ENCODE results near the gene SKI. TPM values are rescaled to one million over a fixed set of nuclear protein-coding genes. Genes with fewer than 3 reads are reported as not detected.

SKI gene
- total and polyA plus RNA-seq, 2 of the 4 experiments (the other 2 are of a cell fraction) = 2.3 to 20.1 TPM

- Histone ChIP-seq H2BK20ac (ENCODE audit: low read depth, low read length) (no peak overlapping the region), H3K56ac (ENCODE audit: extremely low read depth, insufficient read depth, low read length) (no peak overlapping the region), H3K79me1 (ENCODE audit: low read depth in 1 of 2, low read length in 2 of 2) (peaks cover 3 to 59% of the 10 kb centered on the region in 2 experiments; a peak in 3 of 4 replicates), H3K27ac (ENCODE audit: insufficient read depth, low read length) (no peak overlapping the region), H3K4me3 (ENCODE audit: insufficient read depth, low read depth, low read length) (no peak overlapping the region), H3K27me3 (ENCODE audit: control insufficient read depth, insufficient read depth, low read length) (no peaks in the 10 kb centered on the region), H4K91ac (ENCODE audit: insufficient read depth, low read depth, low read length) (no peak overlapping the region), H3K18ac (ENCODE audit: low read depth, low read length) (no peak overlapping the region), H2AK9ac (replicated peaks; ENCODE audit: low read depth, low read length, poor library complexity) (no peak overlapping the region), H3K4me1 (ENCODE audit: control insufficient read depth, insufficient read depth, low read length) (peaks cover 18% of the 10 kb centered on the region), H3K9me3 (ENCODE audit: control insufficient read depth, insufficient read depth, low read length) (no peaks in the 10 kb centered on the region), H4K8ac (ENCODE audit: low read depth in 2 of 2, low read length in 2 of 2) (no peak overlapping the region), H2BK15ac (ENCODE audit: low read depth, low read length) (no peak overlapping the region), H3K4me2 (ENCODE audit: low read depth, low read length) (no peak overlapping the region), H3K9me1 (ENCODE audit: insufficient read depth, low read length) (peaks cover 13% of the 10 kb centered on the region; the same call in 1 of the 2 replicates), H4K5ac (ENCODE audit: low read depth, low read length) (no peak overlapping the region), H2BK5ac (ENCODE audit: low read depth, low read length, poor library complexity, severe bottlenecking) (no peak overlapping the region), H3K36me3 (ENCODE audit: control insufficient read depth, insufficient read depth, low read length) (no peaks in the 10 kb centered on the region; the same call in 1 of the 2 replicates), H3K14ac (replicated peaks; ENCODE audit: low read depth, low read length) (no peak overlapping the region), H2AFZ (replicated peaks; ENCODE audit: low read length, poor library complexity) (no peak overlapping the region), H3K4ac (ENCODE audit: low read depth, low read length) (no peak overlapping the region), H4K20me1 (ENCODE audit: insufficient read depth, low read length) (peaks cover 43% of the 10 kb centered on the region), H3K23ac (ENCODE audit: low read depth, low read length) (no peak overlapping the region), H2AK5ac (ENCODE audit: low read depth, low read length) (0 out of 2 replicates have a peak overlapping the region, but pooled peaks have one; percentile 8), H3K9ac (ENCODE audit: low read depth, low read length) (no peak overlapping the region), H2BK120ac (ENCODE audit: low read depth, low read length) (no peak overlapping the region)
- CTCF ChIA-PET = no interaction called here
- POLR2A ChIA-PET (ENCODE audit: unreplicated experiment) = interaction anchor here (0.5 kb wide), 1 partner anchor 27 kb away, joined by 8 read pairs; no protein-coding TSS in a partner anchor
- intact Hi-C loops (cut with micrococcal nuclease) = no loop called here
- ATAC-seq (ENCODE audit: low read depth) (no peak), DNase-seq (no peak)
- dilution Hi-C loops (cut with HindIII; ENCODE audit: low sequenced_read_pairs, unreplicated experiment) = no loop called here
- 92% methylated on average over 16 of the region's 21 CpGs; no CpG with 5 or more reads in 1 of the 2 experiments for WGBS, 2 experiments (ENCODE audit: extremely low coverage in 2 of 2, insufficient read length in 1 of 2)
- in situ Hi-C loops (cut with MboI; ENCODE audit: low sequenced_read_pairs) = no loop called here
- BruUV-seq (replicated peaks) = no TSS peak
- TF ChIP-seq CTCF (conservative IDR thresholded peaks at IDR 0.05; ENCODE audit: low read depth, low read length) (no peak), CEBPB (IDR thresholded peaks at IDR 0.05; ENCODE audit: low read depth, low read length) (no peak), FOS (IDR thresholded peaks at IDR 0.05; ENCODE audit: low read depth, low read length) (no peak)
Observed at GRCh38 chr1:2283371-2283990, 55.4 kb downstream of the SKI start.
